Measurements from ENCODE around the gene MGLL.

GRCh38 chr3:127839099-127839498 is 16.8 kb upstream of the MGLL start:
- TF ChIP-seq EZH2 (IDR thresholded peaks at IDR 0.05; ENCODE audit: insufficient read depth, low read length) (no peak), CTCF (IDR thresholded peaks at IDR 0.05; ENCODE audit: insufficient read depth, low read depth, low read length) (no peak)
